ENCODE measurements around the gene C5orf63. TPM values are rescaled to one million over a fixed set of nuclear protein-coding genes. Genes with fewer than 3 reads are reported as not detected.

Gene C5orf63
- total and polyA plus RNA-seq, 9 of the 15 experiments (the other 6 are each of a cell fraction or from before 2014, with no cell fraction given) = 1.8 to 24.6 (median 6.2) TPM

DNA sequence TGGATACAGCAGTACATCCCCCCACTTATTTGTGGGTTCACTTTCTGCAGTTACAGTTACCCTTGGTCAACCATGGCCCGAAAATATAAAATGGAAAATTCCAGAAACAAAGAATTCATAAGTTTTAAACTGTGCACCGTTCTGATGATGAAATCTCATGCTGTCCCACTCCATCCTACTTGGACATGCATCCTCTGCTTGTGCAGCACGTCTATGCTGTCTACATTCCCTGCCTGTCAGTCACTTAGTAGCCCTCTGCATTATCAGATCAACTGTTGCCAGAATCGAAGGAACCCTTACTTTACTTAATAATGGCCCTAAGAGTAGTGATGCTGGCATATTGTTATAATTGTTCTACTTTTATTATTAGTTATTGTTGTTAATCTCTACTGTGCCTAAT is 57.6 kb downstream of the C5orf63 start (continued):
- TF ChIP-seq, protein P1, sequence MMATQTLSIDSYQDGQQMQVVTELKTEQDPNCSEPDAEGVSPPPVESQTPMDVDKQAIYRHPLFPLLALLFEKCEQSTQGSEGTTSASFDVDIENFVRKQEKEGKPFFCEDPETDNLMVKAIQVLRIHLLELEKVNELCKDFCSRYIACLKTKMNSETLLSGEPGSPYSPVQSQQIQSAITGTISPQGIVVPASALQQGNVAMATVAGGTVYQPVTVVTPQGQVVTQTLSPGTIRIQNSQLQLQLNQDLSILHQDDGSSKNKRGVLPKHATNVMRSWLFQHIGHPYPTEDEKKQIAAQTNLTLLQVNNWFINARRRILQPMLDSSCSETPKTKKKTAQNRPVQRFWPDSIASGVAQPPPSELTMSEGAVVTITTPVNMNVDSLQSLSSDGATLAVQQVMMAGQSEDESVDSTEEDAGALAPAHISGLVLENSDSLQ (IDR thresholded peaks at IDR 0.05) = peak; percentile 95
- TF ChIP-seq PBX2 (CRISPR knock-in tag; IDR thresholded peaks at IDR 0.05; ENCODE audit: low read depth) (no peak), PBX2 (tag; conservative IDR thresholded peaks at IDR 0.05; ENCODE audit: low read depth) (peak; percentile 63), ELK3 (CRISPR knock-in tag; IDR thresholded peaks at IDR 0.05) (no peak), ZC3H4 (CRISPR knock-in tag; IDR thresholded peaks at IDR 0.05; ENCODE audit: borderline replicate concordance) (no peak), SMAD1 (IDR thresholded peaks at IDR 0.05; ENCODE audit: low read depth, low read length, partially characterized antibody) (no peak)
